GM19395 (cell line): ENCODE results near the gene LGR4.
A peak's percentile ranks its signal among the peaks of the same experiment; 100 is the strongest.

Source experiments
- ATAC-seq: cut with Tn5 transposase; IDR thresholded peaks from one replicate; pipeline ENCODE4 v1.9.1; 2021; ENCODE audit warnings: mild to moderate bottlenecking, moderate library complexity; ENCODE audit not compliant: unreplicated experiment

Gene LGR4

DNA sequence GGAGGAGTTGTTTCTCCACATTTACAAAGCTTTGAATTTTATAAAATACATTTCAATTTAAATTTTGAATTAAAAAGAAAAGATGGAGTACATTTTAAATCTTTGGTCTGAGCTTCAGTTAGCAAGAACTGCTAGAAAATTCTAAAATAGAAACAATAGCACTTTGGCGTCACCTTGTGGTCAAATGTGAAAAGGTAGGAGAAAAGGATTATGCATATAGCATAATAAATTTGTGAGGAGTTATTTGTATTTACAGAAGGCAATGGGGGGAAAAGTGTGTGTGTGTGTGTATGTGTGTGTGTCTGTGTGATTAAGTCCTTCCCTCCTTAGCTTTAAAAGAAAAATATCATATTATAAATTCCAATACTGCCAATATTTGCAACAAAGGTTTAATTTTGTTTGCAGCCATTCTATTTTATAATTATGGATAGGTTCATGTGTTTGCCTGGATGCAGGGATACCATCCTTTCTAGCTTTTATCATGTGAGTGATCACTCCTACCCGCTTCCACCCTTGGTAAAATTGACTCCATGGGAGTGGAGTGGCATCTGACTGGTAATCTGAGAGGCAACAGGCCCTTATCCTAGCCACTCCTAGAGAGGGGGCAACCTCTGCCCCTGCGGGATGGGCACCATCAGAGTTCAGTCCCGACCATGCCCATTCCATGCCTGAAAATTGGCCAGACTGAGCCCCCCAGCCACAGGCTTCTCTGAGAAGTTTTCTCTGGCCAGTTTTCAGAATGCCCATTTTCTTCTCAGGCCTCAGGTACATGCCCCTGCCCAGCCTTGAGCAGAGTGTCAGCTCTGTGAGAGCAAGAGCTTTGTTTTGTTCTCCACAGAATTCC, 13.6 kb upstream of the LGR4 start:
- ATAC-seq: peak; percentile 69

GRCh38 chr11:27482793-27483192, 10.2 kb upstream of the LGR4 start:
- no peak for ATAC-seq

DNA sequence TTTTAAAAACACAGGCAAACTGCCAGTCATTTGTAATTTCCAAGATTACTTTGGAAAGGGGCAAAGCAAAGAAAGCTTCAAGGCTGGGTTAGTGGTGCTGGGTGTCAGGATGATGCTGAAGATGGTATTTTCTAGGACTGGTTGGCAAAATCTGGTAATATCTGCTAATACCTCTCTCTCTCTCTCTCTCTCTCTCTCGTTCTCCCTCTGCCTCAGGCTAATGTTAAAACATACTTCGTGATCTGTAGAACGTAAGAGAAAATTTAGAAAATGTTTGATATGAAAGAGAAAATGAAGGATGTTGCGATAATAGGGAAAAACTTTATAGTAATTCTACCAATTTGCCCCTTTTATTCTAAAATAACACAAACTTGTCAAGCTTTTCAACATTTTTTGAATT, 9.4 kb upstream of the LGR4 start:
- ATAC-seq: no peak

GRCh38 chr11:27477831-27478230, 5.2 kb upstream of the LGR4 start:
- no peak for ATAC-seq

DNA sequence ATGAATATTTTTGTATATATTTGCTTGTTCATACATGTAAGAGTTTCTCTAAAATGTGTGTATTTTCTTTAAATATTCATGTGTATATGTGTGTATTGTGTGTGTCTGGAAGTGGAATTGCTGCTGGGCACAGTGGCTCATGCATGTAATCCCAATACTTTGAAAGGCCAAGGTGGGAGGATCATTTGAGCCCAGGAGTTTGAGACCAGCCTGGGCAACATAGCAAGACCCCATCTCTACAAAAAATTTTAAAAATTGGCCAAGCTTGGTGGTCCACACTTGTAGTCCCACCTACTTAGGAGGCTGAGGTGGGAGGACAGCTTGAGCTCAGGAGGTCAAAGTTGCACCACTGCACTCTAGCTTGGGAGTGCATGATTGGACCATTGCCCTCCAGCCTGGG, 4.7 kb upstream of the LGR4 start:
- ATAC-seq: no peak

DNA sequence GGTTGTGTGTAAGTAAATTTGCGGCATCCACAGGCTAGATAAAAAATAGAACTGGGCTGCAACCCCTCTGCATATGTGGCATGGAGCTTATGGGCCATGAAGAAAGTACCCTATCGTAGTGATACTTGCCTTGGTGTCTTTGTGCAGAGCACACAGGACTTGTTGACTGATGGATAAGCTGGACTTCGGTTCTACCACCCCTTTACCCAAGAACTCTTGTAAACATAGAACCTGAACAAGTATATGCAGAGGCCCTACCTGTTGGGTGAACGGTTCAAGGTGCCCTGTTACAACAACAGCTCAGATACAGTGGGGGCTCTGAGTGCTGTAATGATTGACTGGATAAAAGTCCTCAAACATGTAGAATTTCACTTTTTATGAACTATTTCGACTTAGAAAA, 3.0 kb upstream of the LGR4 start:
- ATAC-seq: no peak

DNA sequence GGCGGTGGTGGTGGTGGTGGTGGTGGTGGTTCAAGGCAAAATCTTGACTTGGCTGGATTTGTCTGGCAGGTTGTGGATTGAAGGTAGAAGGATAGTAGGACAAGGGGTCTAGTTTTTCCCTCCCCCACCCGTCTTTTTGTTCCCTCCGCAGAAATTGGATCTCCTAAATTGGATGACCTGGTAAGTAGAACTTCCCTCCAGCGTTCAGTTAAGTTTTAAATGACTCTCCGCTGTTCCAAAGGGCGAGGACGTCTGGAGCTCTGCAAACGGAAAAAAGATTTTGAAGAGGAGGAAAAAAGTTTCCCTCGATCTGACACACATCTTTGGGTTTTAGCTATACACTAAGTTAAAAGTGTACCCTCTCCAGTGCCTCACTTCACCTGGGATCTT, 422 bp upstream of the LGR4 start:
- ATAC-seq: no peak

DNA sequence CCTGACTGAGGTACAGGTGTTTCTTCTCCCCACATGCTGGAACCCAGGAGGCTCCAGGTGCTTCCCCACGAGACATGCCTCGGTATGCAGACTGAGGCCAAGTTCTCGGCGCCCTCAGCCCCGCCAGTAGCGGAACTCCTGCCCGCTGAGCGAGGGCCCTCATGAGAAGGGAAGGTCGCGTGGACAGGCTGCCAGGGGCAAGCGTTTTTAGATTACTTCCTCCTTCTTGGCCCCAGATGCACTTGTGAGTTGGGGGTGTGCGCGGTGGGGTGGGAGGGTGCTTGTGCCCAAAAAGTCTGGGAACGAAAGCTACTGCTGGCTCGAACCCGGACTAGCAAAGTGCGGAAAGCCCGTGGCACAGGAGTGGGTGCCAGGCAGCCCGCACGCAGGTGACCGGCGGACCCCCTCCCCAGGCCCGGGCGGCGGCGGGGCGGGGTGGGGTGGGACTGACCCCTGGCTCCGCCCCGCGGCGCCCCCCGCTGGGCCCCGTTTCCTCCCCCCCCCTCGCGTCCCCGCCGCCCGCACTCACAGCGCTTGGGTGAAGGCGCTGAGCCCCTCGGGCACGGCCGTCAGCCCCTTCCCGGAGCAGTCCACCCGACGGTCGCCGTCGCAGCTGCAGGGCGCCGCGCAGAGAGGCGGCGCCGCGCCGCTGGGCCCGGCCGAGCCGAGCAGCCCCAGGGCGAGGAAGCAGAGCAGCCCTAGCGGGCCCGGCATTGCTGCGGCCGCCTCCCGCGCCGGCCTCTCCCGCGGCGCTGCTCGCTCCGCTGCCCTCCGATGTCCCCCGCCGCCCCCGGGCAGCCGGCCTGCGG, 797 bp downstream of the LGR4 start:
- peak; percentile 54 for ATAC-seq

DNA sequence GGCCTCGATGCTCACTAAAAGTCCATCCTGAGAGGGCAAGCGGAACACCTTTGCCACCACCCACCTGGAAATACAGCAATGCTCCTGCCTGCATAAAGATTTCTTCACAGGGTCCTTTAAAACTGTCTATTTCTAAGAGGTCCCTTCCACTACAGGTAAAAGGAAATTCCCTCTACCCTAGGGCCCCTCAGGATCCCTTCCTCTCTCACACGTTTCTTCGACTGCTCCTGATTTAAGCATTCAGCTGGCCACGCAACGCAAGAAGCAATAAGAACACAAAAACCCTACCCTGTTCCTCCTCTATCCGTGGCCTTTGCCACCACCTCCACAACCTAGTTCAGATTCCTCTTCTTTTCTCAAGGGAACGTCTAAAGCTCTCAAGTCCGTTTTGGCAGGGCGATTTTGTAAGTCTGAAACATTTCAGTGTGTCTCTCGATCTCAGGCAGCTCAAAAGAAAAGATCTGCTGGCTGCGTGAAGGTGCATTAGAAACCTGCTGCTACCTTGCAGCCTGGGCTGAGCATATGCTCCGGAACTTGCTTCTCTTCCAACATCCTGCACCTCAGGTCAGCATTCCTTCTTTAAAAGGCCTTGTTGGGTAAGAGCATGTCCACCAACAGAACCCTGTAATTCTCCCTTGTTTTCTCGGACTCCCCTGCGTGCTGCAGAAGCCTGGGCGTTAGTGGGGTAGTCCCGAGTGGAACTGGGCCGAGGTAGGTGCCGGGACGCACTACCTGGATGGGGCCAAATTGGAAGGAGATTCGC, 1.6 kb downstream of the LGR4 start:
- no peak for ATAC-seq

GRCh38 chr11:27470166-27470565, 2.4 kb downstream of the LGR4 start:
- ATAC-seq: no peak

GRCh38 chr11:27468995-27469695, 3.4 kb downstream of the LGR4 start:
- ATAC-seq: no peak

GRCh38 chr11:27468209-27468994, 4.2 kb downstream of the LGR4 start:
- no peak for ATAC-seq

DNA sequence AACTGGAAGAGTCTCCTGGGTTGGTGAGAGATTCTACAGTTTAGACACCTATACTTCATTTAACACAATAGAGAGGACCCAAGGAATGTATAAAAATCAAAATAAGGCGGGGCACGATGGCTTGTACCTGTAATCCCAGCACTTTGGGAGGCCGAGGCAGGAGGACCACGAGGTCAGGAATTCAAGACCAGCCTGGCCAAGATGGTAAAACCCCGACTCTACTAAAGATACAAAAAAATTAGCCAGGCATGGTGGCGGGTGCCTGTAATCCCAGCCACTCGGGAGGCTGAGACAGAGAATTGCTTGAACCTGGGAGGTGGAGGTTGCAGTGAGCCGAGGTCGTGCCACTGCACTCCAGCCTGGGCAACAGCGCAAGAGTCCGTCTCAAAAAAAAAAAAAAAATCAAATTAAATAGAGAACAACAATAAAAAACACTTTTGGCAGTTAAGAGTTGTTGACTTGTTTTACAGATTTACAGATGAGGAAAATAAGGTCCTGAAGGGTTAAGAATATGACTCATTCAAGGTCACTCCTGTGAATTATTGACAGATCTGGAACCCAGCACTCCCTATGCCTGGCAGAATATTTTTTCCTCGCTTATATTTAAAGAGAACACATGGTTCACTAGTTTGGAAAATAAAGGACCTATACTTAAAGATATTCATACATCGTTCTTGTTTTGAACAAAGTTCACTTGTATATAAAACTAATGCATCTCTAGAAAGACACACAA, 5.2 kb downstream of the LGR4 start:
- ATAC-seq: no peak

DNA sequence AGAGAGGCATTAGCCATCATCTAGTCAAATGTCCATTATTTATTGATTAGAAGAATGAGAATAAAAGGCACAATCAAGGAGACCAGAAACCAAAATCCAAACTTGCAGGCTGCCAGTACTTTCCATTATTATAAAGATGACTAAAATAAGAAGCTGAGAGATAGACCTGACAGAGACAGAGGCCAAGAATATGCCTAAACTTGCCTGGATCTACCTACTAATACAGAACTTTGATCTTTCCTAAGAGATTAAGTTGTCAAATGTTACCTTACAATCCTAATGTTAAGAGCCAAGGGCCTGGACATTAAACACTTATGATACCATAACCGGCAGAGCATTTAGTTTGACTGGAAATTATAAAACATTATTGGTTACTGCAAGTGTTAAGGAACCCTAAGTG, 6.2 kb downstream of the LGR4 start:
- no peak for ATAC-seq

DNA sequence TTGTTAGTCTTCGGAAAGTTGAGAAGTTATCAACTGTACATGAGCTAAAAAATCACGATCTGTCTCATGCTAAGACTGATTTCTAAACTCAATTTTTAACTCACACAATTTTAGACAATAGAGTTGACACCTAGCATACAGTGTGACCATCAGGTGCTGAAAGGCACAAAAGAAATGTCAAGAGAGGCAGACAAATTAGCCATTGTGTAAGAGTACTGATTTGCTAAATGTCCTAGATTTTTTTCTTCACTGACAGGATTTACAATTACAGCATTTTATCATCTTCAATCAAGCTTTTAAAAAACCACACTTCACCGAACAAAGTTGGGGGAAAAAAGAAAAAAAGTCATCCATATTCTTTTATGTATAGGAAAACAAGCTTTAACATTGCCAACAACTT, 7.0 kb downstream of the LGR4 start:
- no peak for ATAC-seq

GRCh38 chr11:27464909-27465308, 7.7 kb downstream of the LGR4 start:
- ATAC-seq: no peak

GRCh38 chr11:27464289-27464696, 8.3 kb downstream of the LGR4 start:
- no peak for ATAC-seq

- ATAC-seq: no peak
These were observed 10.0 kb downstream of the LGR4 start for GRCh38 chr11:27462543-27462942.

DNA sequence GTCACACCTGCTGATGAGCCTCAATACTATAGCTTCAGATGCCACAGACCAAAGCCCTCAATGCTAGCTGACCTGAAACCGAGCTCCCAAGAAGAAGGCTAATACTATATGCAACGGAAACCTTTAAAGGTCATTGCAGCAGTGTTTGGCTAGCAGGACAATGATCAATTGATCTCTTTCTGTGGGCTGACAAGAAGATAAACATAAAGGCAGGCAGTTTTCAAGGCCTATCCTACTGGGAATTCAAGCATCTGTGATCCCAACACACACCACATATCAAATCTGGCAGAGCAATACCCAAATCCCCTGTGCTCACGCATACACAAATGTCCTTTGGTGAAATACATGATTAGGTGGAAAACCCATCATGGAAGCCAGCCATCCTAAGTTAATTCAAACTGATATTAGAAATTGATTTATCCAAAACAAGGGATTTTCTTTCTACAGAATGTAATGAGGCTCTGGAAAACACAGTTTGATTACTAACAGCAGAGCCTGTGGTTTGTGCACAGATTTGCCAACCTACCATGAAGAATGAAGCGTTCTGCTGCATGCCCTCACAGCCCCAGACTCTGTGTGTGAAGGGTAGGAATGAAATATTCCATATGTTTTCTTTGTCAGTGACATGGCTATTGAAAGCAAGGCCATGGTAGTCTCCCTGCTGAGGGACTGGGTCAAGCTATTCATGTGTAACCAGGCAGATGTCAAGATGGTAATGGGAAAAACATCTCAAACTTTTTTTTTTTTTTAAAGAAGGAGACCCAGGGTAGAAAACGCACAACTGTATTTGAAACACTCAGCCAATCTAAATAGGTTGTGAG, 12.2 kb downstream of the LGR4 start:
- ATAC-seq: no peak
